Activated naive CD8-positive, alpha-beta T cell treated with anti-CD3 and anti-CD28 coated beads for 36 hours (primary cell): ENCODE data around the gene SIRPB2. TPM values are rescaled to one million over a fixed set of nuclear protein-coding genes. Genes with fewer than 3 reads are reported as not detected.

Experiments used
- DNase-seq: peaks from one replicate; pipeline ENCODE4 v3.0.0; 2021
- H3K27ac Mint-ChIP-seq: one replicate; pipeline ENCODE4 v1.8.0; 2022; ENCODE audit warnings: mild to moderate bottlenecking, moderate library complexity, mixed read lengths
- H3K27me3 Mint-ChIP-seq: one replicate; pipeline ENCODE4 v1.8.0; 2022; ENCODE audit warnings: mild to moderate bottlenecking, mixed read lengths
- H3K36me3 Mint-ChIP-seq: one replicate; pipeline ENCODE4 v1.8.0; 2021; ENCODE audit warnings: mild to moderate bottlenecking, mixed read lengths
- H3K4me1 Mint-ChIP-seq: one replicate; pipeline ENCODE4 v1.8.0; 2021; ENCODE audit warnings: mixed read lengths
- H3K4me3 Mint-ChIP-seq: one replicate; pipeline ENCODE4 v1.8.0; 2022; ENCODE audit warnings: mild to moderate bottlenecking, moderate library complexity, mixed read lengths
- H3K9me3 Mint-ChIP-seq: one replicate; pipeline ENCODE4 v1.8.0; 2022; ENCODE audit warnings: mixed read lengths
- total RNA-seq, 2 experiments: library from RNA; stranded (reverse); gene quantifications; one replicate each; pipeline ENCODE4 v1.2.3, GENCODE V29; 2021

The SIRPB2 gene
- total RNA-seq, 2 experiments from 2014 or later, result not detected

- H3K27ac Mint-ChIP-seq, result no peak overlapping the region
- H3K36me3 Mint-ChIP-seq, result no peaks in the 10 kb centered on the region
- peaks cover 10% of the 10 kb centered on the region for H3K4me1 Mint-ChIP-seq
- DNase-seq, result no peak
- no peaks in the 10 kb centered on the region for H3K9me3 Mint-ChIP-seq
- H3K4me3 Mint-ChIP-seq, result no peak overlapping the region
- no peaks in the 10 kb centered on the region for H3K27me3 Mint-ChIP-seq
Measured at GRCh38 chr20:1426231-1426849, 64.9 kb downstream of the SIRPB2 start.

Other genes starting within 250 kb of the SIRPB2 start
- 1 to 10 TPM; 3.2 to 3.6 TPM for gene SNPH, start 225.1 kb downstream of the SIRPB2 start, total RNA-seq
- 1 to 10 TPM; 3.3 to 3.9 TPM for gene SDCBP2, start 162.3 kb downstream of the SIRPB2 start, total RNA-seq
- 100 to 1,000 TPM; 315 to 324 TPM for gene FKBP1A, start 98.4 kb downstream of the SIRPB2 start, total RNA-seq
- 10 to 100 TPM; 94.6 to 96.2 TPM for gene NSFL1C, start 24.6 kb downstream of the SIRPB2 start, total RNA-seq
- under 1 TPM in 1 of 2 experiments, not detected in 1; 0.28 TPM for gene SIRPD, start 66.3 kb upstream of the SIRPB2 start, total RNA-seq
- 1 to 10 TPM; 4.3 to 4.5 TPM for gene SIRPB1, start 128.6 kb upstream of the SIRPB2 start, total RNA-seq
- 10 to 100 TPM; 34.1 to 35.8 TPM for gene SIRPG, start 166.4 kb upstream of the SIRPB2 start, total RNA-seq